H1 (cell line): ENCODE measurements around the gene GRIA4. TPM values are rescaled to one million over a fixed set of nuclear protein-coding genes. Genes with fewer than 3 reads are reported as not detected.

Source experiments
- CTCF ChIA-PET: fragments of 300-600 bp; sonication (Branson Sonifier 250); formaldehyde crosslinking; loops from one replicate; lab custom pipeline; 2021; ENCODE audit not compliant: partially characterized antibody; lab: Charles Lee
- POLR2A ChIA-PET: fragments of 300-600 bp; sonication (Branson Sonifier 250); formaldehyde crosslinking; loops from one replicate; lab custom pipeline; 2021; ENCODE audit warnings: inconsistent platforms; ENCODE audit not compliant: partially characterized antibody; lab: Charles Lee
- DNase-seq, 2 experiments: peaks; one replicate each; pipeline versions ENCODE4 v3.0.0 to v3.0.0-alpha.2; 2010 to 2022; ENCODE audit warnings: low spot score in 2 of 2, low read depth in 1 of 2, mixed read lengths in 1 of 2
- FAIRE-seq: peaks from 2 replicates; lab custom pipeline; 2011; peaks lifted over from hg19 to GRCh38; lab: Jason Lieb, UNC
- H2AFZ ChIP-seq: 2 replicates; pipeline ENCODE4 v1.8.1; 2012; ENCODE audit warnings: low read length, inconsistent platforms
- H2AK5ac ChIP-seq: 2 replicates; pipeline ENCODE4 v1.6.1; 2013; ENCODE audit warnings: low read depth, low read length
- H2BK120ac ChIP-seq: replicated peaks from 2 replicates; pipeline ENCODE3; 2013; ENCODE audit warnings: low read depth, low read length, inconsistent platforms
- H2BK12ac ChIP-seq: 2 replicates; pipeline ENCODE4 v1.6.1; 2013; ENCODE audit warnings: low read depth, low read length
- H2BK15ac ChIP-seq: 2 replicates; pipeline ENCODE4 v1.6.1; 2013; ENCODE audit warnings: low read length
- H2BK20ac ChIP-seq: 2 replicates; pipeline ENCODE4 v1.6.1; 2013; ENCODE audit warnings: low read length
- H2BK5ac ChIP-seq: 2 replicates; pipeline ENCODE4 v1.6.1; 2013; ENCODE audit warnings: low read depth, low read length
- H3K14ac ChIP-seq: 2 replicates; pipeline ENCODE4 v1.6.1; 2013; ENCODE audit warnings: inconsistent platforms; ENCODE audit not compliant: insufficient read length
- H3K18ac ChIP-seq: 2 replicates; pipeline ENCODE4 v1.6.1; 2013; ENCODE audit warnings: low read length; ENCODE audit errors: extremely low read depth
- H3K23ac ChIP-seq: 2 replicates; pipeline ENCODE4 v1.6.1; 2013; ENCODE audit warnings: inconsistent platforms; ENCODE audit not compliant: insufficient read length
- H3K23me2 ChIP-seq: 2 replicates; pipeline ENCODE4 v1.6.1; 2013; ENCODE audit warnings: low read depth, low read length
- H3K27ac ChIP-seq: 2 replicates; pipeline ENCODE4 v1.6.1; 2011; ENCODE audit warnings: low read depth, low read length, inconsistent platforms
- H3K27me3 ChIP-seq, 4 experiments: replicated peaks in 1 of 4; 1 replicate in 1 of 4; 2 replicates in 3 of 4; pipeline versions ENCODE4 v1.6.1 to v1.8.1; 2011 to 2013; ENCODE audit warnings: low read length in 3 of 4, mild to moderate bottlenecking in 3 of 4, inconsistent platforms in 2 of 4, mixed read lengths in 2 of 4, moderate library complexity in 1 of 4; ENCODE audit not compliant: control insufficient read depth in 3 of 4, insufficient read depth in 3 of 4; ENCODE audit errors: extremely low read depth in 1 of 4
- H3K36me3 ChIP-seq, 4 experiments: 2 replicates each; pipeline versions ENCODE4 v1.6.1 to v1.8.1; 2011 to 2013; ENCODE audit warnings: mild to moderate bottlenecking in 4 of 4, low read length in 3 of 4, moderate library complexity in 2 of 4, control low read depth in 1 of 4, inconsistent platforms in 1 of 4; ENCODE audit not compliant: insufficient read depth in 4 of 4, control insufficient read depth in 2 of 4
- H3K4ac ChIP-seq: replicated peaks from 2 replicates; pipeline ENCODE3; 2013; ENCODE audit warnings: low read length, low read depth, mixed read lengths, inconsistent platforms; ENCODE audit not compliant: insufficient read length
- H3K4me1 ChIP-seq, 4 experiments: replicated peaks in 1 of 4; 1 replicate in 1 of 4; 2 replicates in 3 of 4; pipeline versions ENCODE4 v1.6.1 to v1.8.1; 2011 to 2013; ENCODE audit warnings: low read length in 3 of 4, inconsistent platforms in 2 of 4, mixed read lengths in 1 of 4; ENCODE audit not compliant: insufficient read depth in 4 of 4, control insufficient read depth in 3 of 4
- H3K4me2 ChIP-seq, 2 experiments: 2 replicates each; pipeline versions ENCODE4 v1.6.1 to v1.8.1; 2011 to 2013; ENCODE audit warnings: low read depth in 2 of 2, low read length in 2 of 2, control low read depth in 1 of 2, inconsistent platforms in 1 of 2, mild to moderate bottlenecking in 1 of 2; ENCODE audit not compliant: insufficient read depth in 1 of 2
- H3K4me3 ChIP-seq, 4 experiments: fragments of 200-600, 300-600 bp in 1 of 4; sonication (generic), shearing (Covaris generic), sonication (Bioruptor Twin) in 1 of 4; 2 replicates each; pipeline versions ENCODE4 v1.5.1 to v1.8.1; 2011 to 2016; ENCODE audit warnings: low read length in 4 of 4, low read depth in 3 of 4, control low read depth in 2 of 4, inconsistent platforms in 2 of 4, mild to moderate bottlenecking in 2 of 4, mixed read lengths in 1 of 4, moderate library complexity in 1 of 4; ENCODE audit not compliant: insufficient read depth in 2 of 4; ENCODE audit errors: extremely low read depth in 1 of 4
- H3K56ac ChIP-seq: replicated peaks from 2 replicates; pipeline ENCODE3; 2013; ENCODE audit warnings: low read depth, mild to moderate bottlenecking, mixed read lengths, low read length, inconsistent platforms; ENCODE audit not compliant: insufficient read length
- H3K79me1 ChIP-seq: 2 replicates; pipeline ENCODE4 v1.6.1; 2013; ENCODE audit warnings: low read depth, low read length, control low read depth
- H3K79me2 ChIP-seq, 2 experiments: 2 replicates each; pipeline versions ENCODE4 v1.6.1 to v1.8.1; 2012 to 2013; ENCODE audit warnings: low read length in 2 of 2, mild to moderate bottlenecking in 2 of 2, inconsistent platforms in 1 of 2; ENCODE audit not compliant: insufficient read depth in 2 of 2, control insufficient read depth in 1 of 2
- H3K9ac ChIP-seq, 4 experiments: replicated peaks in 1 of 4; 1 replicate in 1 of 4; 2 replicates in 3 of 4; pipeline versions ENCODE4 v1.6.1 to v1.8.1; 2011 to 2013; ENCODE audit warnings: low read depth in 3 of 4, low read length in 3 of 4, control low read depth in 2 of 4, mild to moderate bottlenecking in 2 of 4, moderate library complexity in 2 of 4, inconsistent platforms in 1 of 4; ENCODE audit errors: extremely low read depth in 1 of 4
- H3K9me3 ChIP-seq, 2 experiments: 2 replicates each; pipeline versions ENCODE4 v1.6.1 to v1.8.1; 2012 to 2013; ENCODE audit warnings: mild to moderate bottlenecking in 2 of 2, moderate library complexity in 2 of 2, control low read depth in 1 of 2, inconsistent platforms in 1 of 2, low read depth in 1 of 2, low read length in 1 of 2, mixed read lengths in 1 of 2; ENCODE audit not compliant: insufficient read depth in 2 of 2
- H4K20me1 ChIP-seq, 2 experiments: replicated peaks in 1 of 2; 2 replicates each; pipeline versions ENCODE3 to v1.8.1; 2011 to 2013; ENCODE audit warnings: inconsistent platforms in 2 of 2, low read length in 2 of 2, mild to moderate bottlenecking in 1 of 2; ENCODE audit not compliant: insufficient read depth in 2 of 2, control insufficient read depth in 1 of 2
- H4K5ac ChIP-seq: 2 replicates; pipeline ENCODE4 v1.6.1; 2013; ENCODE audit warnings: low read length, low read depth, mixed read lengths, inconsistent platforms; ENCODE audit not compliant: insufficient read length
- H4K8ac ChIP-seq: 2 replicates; pipeline ENCODE4 v1.8.0; 2013; ENCODE audit warnings: mild to moderate bottlenecking, moderate library complexity, low read length, inconsistent platforms; ENCODE audit not compliant: insufficient read depth; ENCODE audit errors: extremely low read depth
- H4K91ac ChIP-seq: replicated peaks from 2 replicates; pipeline ENCODE3; 2013; ENCODE audit warnings: low read length, mixed read lengths, inconsistent platforms; ENCODE audit not compliant: insufficient read length
- CBX8 ChIP-seq: fragments of 300-800, 300-1000 bp; sonication (generic); IDR thresholded peaks from 2 replicates; pipeline ENCODE4 v1.7.1; 2016; ENCODE audit warnings: low read depth, low read length, borderline replicate concordance
- JUN ChIP-seq: IDR thresholded peaks from 2 replicates; pipeline ENCODE4 v1.6.1; 2011; ENCODE audit warnings: low read depth, mild to moderate bottlenecking, improper control_type of control experiment, low read length
- POLR2A ChIP-seq, 2 experiments: IDR thresholded peaks; 1 replicate in 1 of 2; 2 replicates in 1 of 2; pipeline ENCODE4 v1.6.1; 2011; ENCODE audit warnings: low read depth in 2 of 2, low read length in 2 of 2, mild to moderate bottlenecking in 2 of 2; ENCODE audit errors: control extremely low read depth in 1 of 2
- RBBP5 ChIP-seq: IDR thresholded peaks from 2 replicates; pipeline ENCODE4 v1.7.1; 2012; ENCODE audit warnings: low read depth, mild to moderate bottlenecking, inconsistent platforms, low read length, moderate library complexity, borderline replicate concordance
- SIX5 ChIP-seq: IDR thresholded peaks from 2 replicates; pipeline ENCODE4 v1.6.1; 2011; ENCODE audit warnings: mild to moderate bottlenecking, low read depth, low read length
- SP1 ChIP-seq: IDR thresholded peaks from 2 replicates; pipeline ENCODE4 v1.6.1; 2011; ENCODE audit warnings: low read depth, low read length
- SRF ChIP-seq: IDR thresholded peaks from 2 replicates; pipeline ENCODE4 v1.6.1; 2011; ENCODE audit warnings: mild to moderate bottlenecking, low read depth, low read length, moderate library complexity
- TEAD4 ChIP-seq: IDR thresholded peaks from 2 replicates; pipeline ENCODE4 v1.6.1; 2012; ENCODE audit warnings: low read depth, low read length, inconsistent platforms, mixed read lengths
- WGBS, 2 experiments: shearing (Covaris generic) in 1 of 2; methylation state at CpG; one replicate each; pipeline versions ENCODE4 v1.1.6 to v1.1.7; 2013 to 2015; ENCODE audit warnings: low lambda C conversion rate in 2 of 2, mixed read lengths in 2 of 2, inconsistent platforms in 1 of 2, low coverage in 1 of 2, missing lambda C conversion rate in 1 of 2; ENCODE audit not compliant: insufficient replicate concordance in 2 of 2, insufficient coverage in 1 of 2, insufficient read length in 1 of 2; ENCODE audit errors: extremely low coverage in 1 of 2, missing lambda C conversion rate in 1 of 2; 5-methylcytosine and 5-hydroxymethylcytosine counted together
- polyA plus RNA-seq, 7 experiments: library from polyadenylated mRNA; depleted of rRNA in 3 of 7; stranded (reverse) in 5 of 7; unstranded in 2 of 7; fragments of >200 nt in 5 of 7; fragments of 200-250 nt in 2 of 7; gene quantifications; 1 replicate in 5 of 7; 2 replicates in 1 of 7; 4 replicates in 1 of 7; pipeline versions ENCODE4 v1.2.1 to v1.2.3, GENCODE V29; 2011 to 2013; ENCODE audit warnings: missing spikeins in 2 of 7, mixed read lengths in 2 of 7
- total RNA-seq: library from RNA; stranded (reverse); fragmentation: NEBNext Ultra II Directional; extraction: Animal tissue kit (Norgen Biotek cat#: 25700); gene quantifications from 2 replicates; pipeline ENCODE4 v1.2.1, GENCODE V29; 2021
- TF ChIP-seq, protein P1 (sequence below), 3 experiments: IDR thresholded peaks; 1 replicate in 2 of 3; 2 replicates in 1 of 3; pipeline versions ENCODE4 v1.5.1 to v1.6.1; 2011; ENCODE audit warnings: low read length in 3 of 3, mild to moderate bottlenecking in 3 of 3, inconsistent platforms in 2 of 3, low read depth in 1 of 3, moderate library complexity in 1 of 3; ENCODE audit not compliant: insufficient read depth in 1 of 3; ENCODE audit errors: control extremely low read depth in 1 of 3

The GRIA4 gene
- total and polyA plus RNA-seq, 2 of the 8 experiments (the other 6 are each of a cell fraction or from before 2014, with no cell fraction given): 12.5 to 21.8 TPM

DNA sequence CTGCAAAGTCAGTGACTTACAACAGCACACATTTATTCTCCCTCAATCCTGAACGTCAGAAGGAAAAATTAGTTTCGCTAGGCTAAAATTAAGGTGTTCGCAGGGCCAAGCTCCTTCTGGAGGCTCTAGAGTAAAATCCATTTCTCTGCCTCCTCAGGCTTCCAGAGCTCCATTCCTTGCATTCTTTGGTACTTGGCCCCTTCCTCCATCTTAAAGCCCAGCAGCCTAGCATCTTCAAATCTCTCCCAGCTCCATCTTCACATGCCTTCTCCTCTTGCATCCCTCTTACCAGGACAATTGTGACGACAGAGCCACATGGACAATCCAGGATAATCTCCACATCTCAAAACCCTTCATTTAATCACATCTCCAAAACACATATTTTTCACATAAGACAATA lies 165.0 kb downstream of the GRIA4 start:
- Histone ChIP-seq H2BK120ac (no peak overlapping the region), H3K9ac (no peak overlapping the region), H2AK5ac (no peak overlapping the region), H4K8ac (no peak overlapping the region), H3K4ac (no peak overlapping the region), H3K56ac (no peak overlapping the region), H3K79me2 (no peaks in the 10 kb centered on the region), H3K23me2 (no peaks in the 10 kb centered on the region), H3K27me3 (no peaks in the 10 kb centered on the region), H2BK15ac (no peak overlapping the region), H2BK20ac (no peak overlapping the region), H3K14ac (no peak overlapping the region), H3K27ac (no peak overlapping the region), H2BK12ac (no peak overlapping the region), H3K23ac (no peak overlapping the region), H3K36me3 (no peaks in the 10 kb centered on the region), H3K4me3 (no peak overlapping the region), H3K4me2 (no peak overlapping the region), H2BK5ac (no peak overlapping the region), H3K4me1 (no peaks in the 10 kb centered on the region), H3K9me3 (no peaks in the 10 kb centered on the region), H4K20me1 (no peaks in the 10 kb centered on the region), H3K18ac (no peak overlapping the region), H4K91ac (no peak overlapping the region), H2AFZ (no peak overlapping the region), H4K5ac (no peak overlapping the region), H3K79me1 (no peaks in the 10 kb centered on the region)
- POLR2A ChIA-PET: no interaction called here
- 82% methylated on average over 4 of the region's 4 CpGs; no CpG with 5 or more reads in 1 of the 2 experiments for WGBS, 2 experiments
- CTCF ChIA-PET: no interaction called here
- peak; percentile 13 for FAIRE-seq
- no peak for DNase-seq
- TF ChIP-seq CBX8 (no peak), RBBP5 (no peak), SRF (no peak), POLR2A (IDR thresholded peaks at IDR 0.05; ENCODE audit: control extremely low read depth in 1 of 2, low read depth in 2 of 2, low read length in 2 of 2) (no peak), JUN (no peak), SP1 (no peak), SIX5 (no peak), TEAD4 (0 out of 2 replicates have a peak, but pooled peaks have one; percentile 32)
- TF ChIP-seq, protein P1, sequence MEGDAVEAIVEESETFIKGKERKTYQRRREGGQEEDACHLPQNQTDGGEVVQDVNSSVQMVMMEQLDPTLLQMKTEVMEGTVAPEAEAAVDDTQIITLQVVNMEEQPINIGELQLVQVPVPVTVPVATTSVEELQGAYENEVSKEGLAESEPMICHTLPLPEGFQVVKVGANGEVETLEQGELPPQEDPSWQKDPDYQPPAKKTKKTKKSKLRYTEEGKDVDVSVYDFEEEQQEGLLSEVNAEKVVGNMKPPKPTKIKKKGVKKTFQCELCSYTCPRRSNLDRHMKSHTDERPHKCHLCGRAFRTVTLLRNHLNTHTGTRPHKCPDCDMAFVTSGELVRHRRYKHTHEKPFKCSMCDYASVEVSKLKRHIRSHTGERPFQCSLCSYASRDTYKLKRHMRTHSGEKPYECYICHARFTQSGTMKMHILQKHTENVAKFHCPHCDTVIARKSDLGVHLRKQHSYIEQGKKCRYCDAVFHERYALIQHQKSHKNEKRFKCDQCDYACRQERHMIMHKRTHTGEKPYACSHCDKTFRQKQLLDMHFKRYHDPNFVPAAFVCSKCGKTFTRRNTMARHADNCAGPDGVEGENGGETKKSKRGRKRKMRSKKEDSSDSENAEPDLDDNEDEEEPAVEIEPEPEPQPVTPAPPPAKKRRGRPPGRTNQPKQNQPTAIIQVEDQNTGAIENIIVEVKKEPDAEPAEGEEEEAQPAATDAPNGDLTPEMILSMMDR (IDR thresholded peaks at IDR 0.05; ENCODE audit: control extremely low read depth in 1 of 3, insufficient read depth in 1 of 3, low read depth in 1 of 3, low read length in 3 of 3): no peak
